K562 (cell line): ENCODE measurements around the gene MED17. TPM values are rescaled to one million over a fixed set of nuclear protein-coding genes. Genes with fewer than 3 reads are reported as not detected.

Experiments used
- ATAC-seq: fragments of 200-7000 bp; cut with Tn5 transposase; 3 replicates; pipeline ENCODE4 v1.9.1; 2020; ENCODE audit warnings: moderate library complexity
- BruUV-seq: library from RNA; stranded (reverse); fragments of 400-500 nt; replicated peaks from 2 replicates; lab custom pipeline; 2021; lab: Mats Ljungman, UMichigan
- CTCF ChIA-PET: fragments of 300-600 bp; formaldehyde crosslinking; extraction: SDS; loops from one replicate; lab custom pipeline; 2021; ENCODE audit warnings: low intra/inter-chr PET ratio; lab: Yijun Ruan, JAX
- POLR2A ChIA-PET: fragments of 300-600, 350-650 bp; sonication (Branson Sonifier 250); formaldehyde crosslinking; extraction: SDS; loops from one replicate; lab custom pipeline; 2021; ENCODE audit warnings: antibody characterized with exemption, inconsistent platforms; lab: Yijun Ruan, JAX
- DNase-seq, 4 experiments: peaks; one replicate each; pipeline versions ENCODE4 v3.0.0 to v3.0.0-alpha.2; 2011 to 2018; ENCODE audit warnings: low spot score in 3 of 4, mixed read lengths in 3 of 4; ENCODE audit errors: extremely low read depth in 1 of 4
- FAIRE-seq: peaks from 2 replicates; lab custom pipeline; 2011; peaks lifted over from hg19 to GRCh38; lab: Jason Lieb, UNC
- H2AFZ ChIP-seq: 2 replicates; pipeline ENCODE4 v1.6.0; 2011; ENCODE audit warnings: low read depth, low read length, control low read depth, inconsistent platforms
- H3K27ac ChIP-seq: fragments of 200-600 bp; 3 replicates; pipeline ENCODE4 v1.8.0; 2011; ENCODE audit warnings: low read depth, mild to moderate bottlenecking, control low read depth, inconsistent platforms, low read length, moderate library complexity, mixed read lengths; ENCODE audit errors: extremely low read depth
- H3K27me3 ChIP-seq, 2 experiments: fragments of 300-600 bp in 1 of 2; 2 replicates in 1 of 2; 3 replicates in 1 of 2; pipeline versions ENCODE4 v1.6.0 to v1.8.0; 2011; ENCODE audit warnings: inconsistent platforms in 2 of 2, low read length in 2 of 2, mild to moderate bottlenecking in 1 of 2, mixed read lengths in 1 of 2, moderate library complexity in 1 of 2; ENCODE audit not compliant: control insufficient read depth in 2 of 2, insufficient read depth in 2 of 2
- H3K36me3 ChIP-seq: fragments of 300-600 bp; 3 replicates; pipeline ENCODE4 v1.8.0; 2011; ENCODE audit warnings: mild to moderate bottlenecking, low read length, inconsistent platforms; ENCODE audit not compliant: control insufficient read depth, insufficient read depth
- H3K4me1 ChIP-seq, 2 experiments: fragments of 200-600 bp in 1 of 2; replicated peaks in 1 of 2; 2 replicates in 1 of 2; 3 replicates in 1 of 2; pipeline versions ENCODE4 v1.5.1 to v1.8.0; 2011; ENCODE audit warnings: inconsistent platforms in 2 of 2, low read length in 2 of 2, mild to moderate bottlenecking in 1 of 2, mixed read lengths in 1 of 2, moderate library complexity in 1 of 2; ENCODE audit not compliant: control insufficient read depth in 2 of 2, insufficient read depth in 2 of 2
- H3K4me2 ChIP-seq: 2 replicates; pipeline ENCODE4 v1.6.1; 2011; ENCODE audit warnings: low read length, control low read depth, inconsistent platforms, mixed read lengths; ENCODE audit not compliant: insufficient read depth
- H3K4me3 ChIP-seq: fragments of 200-600 bp; sonication (generic), shearing (Covaris generic); 2 replicates; pipeline ENCODE4 v1.5.1; 2016; ENCODE audit warnings: control low read depth, inconsistent platforms
- H3K79me2 ChIP-seq: fragments of 200-600 bp; 3 replicates; pipeline ENCODE4 v1.8.0; 2011; ENCODE audit warnings: low read length, inconsistent platforms; ENCODE audit not compliant: control insufficient read depth, insufficient read depth
- H3K9ac ChIP-seq, 2 experiments: 2 replicates each; pipeline versions ENCODE4 v1.6.0 to v1.6.1; 2011; ENCODE audit warnings: low read depth in 2 of 2, low read length in 2 of 2, control low read depth in 1 of 2, inconsistent platforms in 1 of 2, mild to moderate bottlenecking in 1 of 2, mixed read lengths in 1 of 2; ENCODE audit not compliant: insufficient read depth in 1 of 2
- H3K9me1 ChIP-seq: one replicate; pipeline ENCODE4 v1.6.0; 2011; ENCODE audit warnings: inconsistent platforms, mild to moderate bottlenecking, low read length, moderate library complexity; ENCODE audit not compliant: control insufficient read depth, insufficient read depth
- H3K9me3 ChIP-seq: replicated peaks from 2 replicates; pipeline ENCODE4 v1.5.1; 2011; ENCODE audit warnings: low read depth, low read length, inconsistent platforms; ENCODE audit not compliant: control insufficient read depth, insufficient read depth
- H4K20me1 ChIP-seq: replicated peaks from 2 replicates; pipeline ENCODE4 v1.6.1; 2011; ENCODE audit warnings: low read length, inconsistent platforms, mixed read lengths; ENCODE audit not compliant: control insufficient read depth, insufficient read depth
- BACH1 ChIP-seq: fragments of 200-800 bp; sonication (Bioruptor generic); IDR thresholded peaks from 2 replicates; pipeline ENCODE4 v1.6.1; 2016; ENCODE audit warnings: missing genetic modification characterization, missing compliant biosample characterization
- CBX5 ChIP-seq: IDR thresholded peaks from 2 replicates; pipeline ENCODE4 v1.6.1; 2014; ENCODE audit warnings: low read depth, borderline replicate concordance
- CREB1 ChIP-seq, 2 experiments: sonication (generic) in 1 of 2; formaldehyde crosslinking in 1 of 2; IDR thresholded peaks; 2 replicates each; pipeline versions ENCODE4 v1.6.1 to v1.8.0; 2012 to 2022; ENCODE audit warnings: inconsistent platforms in 1 of 2, mild to moderate bottlenecking in 1 of 2, missing genetic modification reagents in 1 of 2, moderate library complexity in 1 of 2
- CXXC5 ChIP-seq: fragments of 250-450 bp; sonication (Bioruptor Pico); IDR thresholded peaks from 2 replicates; pipeline ENCODE4 v1.8.0; 2022; ENCODE audit warnings: inconsistent platforms, mild to moderate bottlenecking, moderate library complexity
- FOXA3 ChIP-seq, 2 experiments: fragments of 450-650 bp in 1 of 2; sonication (generic) in 1 of 2; formaldehyde crosslinking; IDR thresholded peaks in 1 of 2; conservative IDR thresholded peaks in 1 of 2; 2 replicates each; pipeline versions ENCODE4 v1.4.0 to v1.8.0; 2020 to 2022; ENCODE audit warnings: mild to moderate bottlenecking in 2 of 2, missing genetic modification reagents in 1 of 2
- GATAD2A ChIP-seq: fragments of 450-650 bp; IDR thresholded peaks from 2 replicates; pipeline ENCODE4 v1.6.1; 2017
- SMAD4 ChIP-seq: fragments of 250-450 bp; sonication (Bioruptor Pico); conservative IDR thresholded peaks from 2 replicates; pipeline ENCODE4 v1.8.0; 2021; ENCODE audit warnings: inconsistent platforms, mild to moderate bottlenecking, moderate library complexity
- SRSF9 ChIP-seq: fragments of 200-400 bp; formaldehyde crosslinking; IDR thresholded peaks from 2 replicates; pipeline ENCODE4 v1.6.1; 2017; ENCODE audit warnings: low read depth, low read length, borderline replicate concordance
- ZNF696 ChIP-seq: fragments of 250-450 bp; sonication (Bioruptor Pico); conservative IDR thresholded peaks from 2 replicates; pipeline ENCODE4 v1.4.0; 2020; ENCODE audit warnings: mild to moderate bottlenecking, moderate library complexity
- WGBS: fragments of 100-300 bp; shearing (Covaris generic); methylation state at CpG from one replicate; pipeline ENCODE4 v1.1.6; 2016; ENCODE audit warnings: low coverage, mixed read lengths; ENCODE audit not compliant: insufficient coverage; ENCODE audit errors: missing lambda C conversion rate; 5-methylcytosine and 5-hydroxymethylcytosine counted together
- in situ Hi-C: fragments of 300-500 bp; cut with MboI; formaldehyde crosslinking; loops from 4 replicates; pipeline ENCODE4 v1.15.0; 2018; ENCODE audit warnings: inconsistent platforms, mixed read lengths
- intact Hi-C: fragments of 100-400 bp; cut with micrococcal nuclease; formaldehyde crosslinking; loops from 2 replicates; pipeline ENCODE4 v1.14.2; 2022
- polyA plus RNA-seq, 8 experiments: library from polyadenylated mRNA; depleted of rRNA in 4 of 8; stranded (reverse) in 5 of 8; unstranded in 3 of 8; fragments of >200 nt; fragmentation: Nextera tagmentation in 2 of 8; fragmentation: Illumina TruSeq in 1 of 8; extraction: Ambion mirVana in 2 of 8; extraction: Trizol in 1 of 8; gene quantifications; 2 replicates each; pipeline versions ENCODE4 v1.2.1 to v1.2.3, GENCODE V29; 2011 to 2014; ENCODE audit warnings: inconsistent platforms in 1 of 8, missing spikeins in 1 of 8
- total RNA-seq, 7 experiments: library from RNA; depleted of rRNA in 6 of 7; stranded (reverse); fragments of >200 nt in 6 of 7; fragmentation: Illumina TruSeq in 2 of 7; extraction: Trizol in 2 of 7; gene quantifications; 2 replicates each; pipeline versions ENCODE4 v1.2.1 to v1.2.3, GENCODE V29; 2011 to 2021; ENCODE audit warnings: low replicate concordance in 1 of 7
- TF ChIP-seq, protein P1 (sequence below): sonication (generic); formaldehyde crosslinking; IDR thresholded peaks from 2 replicates; pipeline ENCODE4 v1.8.1; 2023; ENCODE audit warnings: mild to moderate bottlenecking, missing genetic modification reagents, moderate library complexity
- TF ChIP-seq, protein P2 (sequence below), 3 experiments: fragments of 200-800 bp in 1 of 3; sonication (Bioruptor generic) in 1 of 3; sonication (generic) in 1 of 3; formaldehyde crosslinking in 1 of 3; IDR thresholded peaks; 2 replicates each; pipeline versions ENCODE4 v1.6.1 to v1.8.0; 2016 to 2022; ENCODE audit warnings: mild to moderate bottlenecking in 2 of 3, missing compliant biosample characterization in 2 of 3, missing genetic modification characterization in 2 of 3, missing genetic modification reagents in 1 of 3
- TF ChIP-seq, protein P3 (sequence below): fragments of 250-450 bp; sonication (Bioruptor Pico); IDR thresholded peaks from 2 replicates; pipeline ENCODE4 v1.4.0; 2020; ENCODE audit warnings: mild to moderate bottlenecking, moderate library complexity

MED17 gene
- total and polyA plus RNA-seq, 9 of the 15 experiments (the other 6 are each of a cell fraction or from before 2014, with no cell fraction given) = 6.7 to 34.7 (median 26.8) TPM

DNA sequence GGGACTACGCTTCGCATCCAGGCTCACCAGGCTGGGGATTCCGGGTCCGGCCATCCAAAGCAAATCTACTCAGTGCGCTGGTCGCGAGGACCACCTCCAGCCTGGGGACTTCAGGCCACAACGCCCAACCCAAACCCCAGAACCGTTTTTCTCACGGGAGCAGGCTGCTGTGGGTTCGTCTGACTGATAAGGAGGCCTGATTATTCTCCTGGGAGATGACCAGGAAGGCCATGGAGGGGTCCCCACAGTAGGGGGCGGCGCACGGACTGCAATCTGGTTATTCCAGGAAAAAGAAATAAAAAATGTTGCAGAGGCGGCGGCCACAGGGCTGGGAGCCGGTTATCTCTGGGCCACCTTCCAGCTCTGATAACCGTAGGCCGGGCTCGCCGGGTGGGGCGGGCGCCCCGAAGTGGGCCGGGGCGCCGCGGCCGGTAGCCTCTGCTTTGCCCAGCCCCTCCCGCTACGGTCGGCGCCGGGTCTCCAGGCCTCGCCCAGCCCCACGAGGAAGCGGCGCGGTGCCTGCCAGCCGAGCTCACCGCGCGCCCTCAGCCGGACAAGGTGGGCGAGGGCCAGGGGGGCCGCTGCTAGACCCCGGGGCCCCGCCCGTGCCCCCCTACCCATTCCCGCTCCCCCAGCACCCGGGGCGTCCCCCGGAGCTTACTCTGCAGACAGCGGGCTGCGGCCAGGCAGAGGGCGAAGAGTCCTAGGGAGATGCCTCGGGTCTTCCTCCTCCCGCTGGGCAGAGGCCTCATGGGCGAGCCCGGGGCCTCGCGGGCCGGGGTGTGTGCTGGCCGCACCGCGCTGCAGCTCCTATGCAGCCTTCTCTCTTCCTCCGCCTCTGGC is 65.9 kb downstream of the MED17 start (continued):
- TF ChIP-seq ZNF696 (no peak), GATAD2A (no peak), FOXA3 (CRISPR knock-in tag; conservative IDR thresholded peaks at IDR 0.05 in 1 of 2, IDR thresholded peaks at IDR 0.05 in 1 of 2) (no peak), SMAD4 (CRISPR knock-in tag) (peak; percentile 73), CXXC5 (CRISPR knock-in tag) (peak; percentile 53), SRSF9 (no peak), CBX5 (no peak)
- TF ChIP-seq, protein P1, sequence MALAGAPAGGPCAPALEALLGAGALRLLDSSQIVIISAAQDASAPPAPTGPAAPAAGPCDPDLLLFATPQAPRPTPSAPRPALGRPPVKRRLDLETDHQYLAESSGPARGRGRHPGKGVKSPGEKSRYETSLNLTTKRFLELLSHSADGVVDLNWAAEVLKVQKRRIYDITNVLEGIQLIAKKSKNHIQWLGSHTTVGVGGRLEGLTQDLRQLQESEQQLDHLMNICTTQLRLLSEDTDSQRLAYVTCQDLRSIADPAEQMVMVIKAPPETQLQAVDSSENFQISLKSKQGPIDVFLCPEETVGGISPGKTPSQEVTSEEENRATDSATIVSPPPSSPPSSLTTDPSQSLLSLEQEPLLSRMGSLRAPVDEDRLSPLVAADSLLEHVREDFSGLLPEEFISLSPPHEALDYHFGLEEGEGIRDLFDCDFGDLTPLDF (CRISPR knock-in tag) = no peak

DNA sequence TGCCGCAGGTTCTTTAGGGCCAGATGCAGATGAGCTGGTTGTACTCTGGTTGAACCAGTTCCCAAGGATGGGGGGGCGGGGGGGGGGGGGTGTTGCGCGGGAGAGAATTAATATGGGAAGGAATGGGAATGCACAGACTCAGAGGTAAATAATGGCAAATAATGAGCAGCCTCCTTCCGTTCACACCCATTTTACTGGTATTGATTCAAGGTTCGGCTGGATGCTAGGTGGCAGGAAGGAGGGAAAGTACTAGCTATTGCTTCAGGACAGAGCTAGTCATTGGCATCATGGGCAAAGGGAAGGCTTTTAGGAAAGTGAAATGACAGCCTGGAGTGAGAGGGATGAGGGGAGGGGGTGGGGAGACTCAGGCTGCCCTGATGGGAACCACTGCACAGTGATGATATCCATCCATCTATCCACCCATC is 66.5 kb downstream of the MED17 start, which contains the start of gene VSTM5:
VSTM5 (minus strand) TSS at position 25 of the 425 bp plus-strand sequence. CDS start 116 bp downstream, outside the sequence.
- in situ Hi-C loops = no loop called here
- intact Hi-C loops = no loop called here
- H2AFZ ChIP-seq = no peak within 1 kb of the TSS
- DNase-seq = no peak
- H3K36me3 ChIP-seq = no peaks in the 10 kb centered on the region
- H3K27me3 ChIP-seq = peaks cover 5 to 38% of the 10 kb centered on the region in 2 experiments; a peak in 3 of 5 replicates
- 0 out of 2 replicates have a peak, but pooled peaks cover 4% of the 10 kb centered on the region for H4K20me1 ChIP-seq
- no peak for FAIRE-seq
- BruUV-seq = no TSS peak
- H3K9me1 ChIP-seq = no peaks in the 10 kb centered on the region
- peaks cover 4 to 10% of the 10 kb centered on the region in 2 experiments; a peak in 2 of 5 replicates for H3K4me1 ChIP-seq
- H3K9me3 ChIP-seq = no peaks in the 10 kb centered on the region
- H3K4me3 ChIP-seq = peak within 1 kb of the TSS; percentile 11; the same call in 1 of the 2 replicates
- WGBS = 30% methylated on average over 2 of the region's 6 CpGs
- no peaks in the 10 kb centered on the region for H3K79me2 ChIP-seq
- TF ChIP-seq BACH1 (tag) (no peak), CREB1 (IDR thresholded peaks at IDR 0.05) (no peak), CREB1 (CRISPR knock-in tag; IDR thresholded peaks at IDR 0.05) (no peak)
- TF ChIP-seq, protein P2, sequence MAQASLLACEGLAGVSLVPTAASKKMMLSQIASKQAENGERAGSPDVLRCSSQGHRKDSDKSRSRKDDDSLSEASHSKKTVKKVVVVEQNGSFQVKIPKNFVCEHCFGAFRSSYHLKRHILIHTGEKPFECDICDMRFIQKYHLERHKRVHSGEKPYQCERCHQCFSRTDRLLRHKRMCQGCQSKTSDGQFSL (CRISPR knock-in tag; IDR thresholded peaks at IDR 0.05) = no peak
- TF ChIP-seq, protein P2 (tag; IDR thresholded peaks at IDR 0.05) = peak in 1 of 2 experiments; percentile 77; a peak in 2 of 4 replicates
- TF ChIP-seq, protein P3, sequence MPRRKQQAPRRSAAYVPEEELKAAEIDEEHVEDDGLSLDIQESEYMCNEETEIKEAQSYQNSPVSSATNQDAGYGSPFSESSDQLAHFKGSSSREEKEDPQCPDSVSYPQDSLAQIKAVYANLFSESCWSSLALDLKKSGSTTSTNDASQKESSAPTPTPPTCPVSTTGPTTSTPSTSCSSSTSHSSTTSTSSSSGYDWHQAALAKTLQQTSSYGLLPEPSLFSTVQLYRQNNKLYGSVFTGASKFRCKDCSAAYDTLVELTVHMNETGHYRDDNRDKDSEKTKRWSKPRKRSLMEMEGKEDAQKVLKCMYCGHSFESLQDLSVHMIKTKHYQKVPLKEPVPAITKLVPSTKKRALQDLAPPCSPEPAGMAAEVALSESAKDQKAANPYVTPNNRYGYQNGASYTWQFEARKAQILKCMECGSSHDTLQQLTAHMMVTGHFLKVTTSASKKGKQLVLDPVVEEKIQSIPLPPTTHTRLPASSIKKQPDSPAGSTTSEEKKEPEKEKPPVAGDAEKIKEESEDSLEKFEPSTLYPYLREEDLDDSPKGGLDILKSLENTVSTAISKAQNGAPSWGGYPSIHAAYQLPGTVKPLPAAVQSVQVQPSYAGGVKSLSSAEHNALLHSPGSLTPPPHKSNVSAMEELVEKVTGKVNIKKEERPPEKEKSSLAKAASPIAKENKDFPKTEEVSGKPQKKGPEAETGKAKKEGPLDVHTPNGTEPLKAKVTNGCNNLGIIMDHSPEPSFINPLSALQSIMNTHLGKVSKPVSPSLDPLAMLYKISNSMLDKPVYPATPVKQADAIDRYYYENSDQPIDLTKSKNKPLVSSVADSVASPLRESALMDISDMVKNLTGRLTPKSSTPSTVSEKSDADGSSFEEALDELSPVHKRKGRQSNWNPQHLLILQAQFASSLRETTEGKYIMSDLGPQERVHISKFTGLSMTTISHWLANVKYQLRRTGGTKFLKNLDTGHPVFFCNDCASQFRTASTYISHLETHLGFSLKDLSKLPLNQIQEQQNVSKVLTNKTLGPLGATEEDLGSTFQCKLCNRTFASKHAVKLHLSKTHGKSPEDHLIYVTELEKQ = no peak
- peak within 1 kb of the TSS in 1 of 2 experiments; percentile 70; a peak in 2 of 4 replicates for H3K9ac ChIP-seq
- ChIA-PET POLR2A (interaction anchor here (0.5 to 1.2 kb wide), 3 partner anchors 9 to 110 kb away, joined by 3 to 4 read pairs (median 3); no protein-coding TSS in a partner anchor), CTCF (no interaction called here)
- no peak for ATAC-seq
- no peak within 1 kb of the TSS; the same call in 2 of the 3 replicates for H3K27ac ChIP-seq
- peak within 1 kb of the TSS; percentile 23; the same call in 1 of the 2 replicates for H3K4me2 ChIP-seq
